ENCODE results near the gene DOCK6. TPM values are rescaled to one million over a fixed set of nuclear protein-coding genes. Genes with fewer than 3 reads are reported as not detected.

DOCK6 gene
- total RNA-seq, 1 experiment from 2014 or later = 57.9 TPM

GRCh38 chr19:11154683-11155047 lies 107.7 kb downstream of the DOCK6 start:
- H4K8ac ChIP-seq (replicated peaks; ENCODE audit: insufficient read length, low read depth, low read length) = no peak overlapping the region
- no peak overlapping the region for H2BK20ac ChIP-seq (ENCODE audit: low read depth, low read length, poor library complexity, severe bottlenecking)
- no peak overlapping the region for H2BK15ac ChIP-seq (ENCODE audit: low read depth, low read length)
- no peak overlapping the region for H3K56ac ChIP-seq (ENCODE audit: insufficient read length, low read depth, low read length)
- H4K91ac ChIP-seq (ENCODE audit: insufficient read length, low read depth, low read length) = no peak overlapping the region
- Mint-ChIP-seq H3K9me3 (no peaks in the 10 kb centered on the region), H3K36me3 (ENCODE audit: insufficient read depth in 1 of 3, low read depth in 3 of 3) (peaks cover 4 to 20% (median 15%) of the 10 kb centered on the region in 3 experiments; a peak in 6 of 7 replicates), H3K4me3 (peak overlapping the region; percentile 80 to 85), H3K4me1 (peaks cover 10 to 11% of the 10 kb centered on the region in 2 experiments), H3K27ac (peak overlapping the region in 2 of 3 experiments; percentile 12 to 55; a peak in 4 of 7 replicates), H3K27me3 (ENCODE audit: low read depth) (no peaks in the 10 kb centered on the region)
- H3K27ac ChIP-seq (ENCODE audit: insufficient read length, low read depth, low read length) = no peak overlapping the region
- H3T11ph ChIP-seq (ENCODE audit: low read length) = no peak overlapping the region
- H3K4ac ChIP-seq (ENCODE audit: low read depth, low read length) = no peak overlapping the region
- no peak for DNase-seq
- no peak for TF ChIP-seq CTCF (conservative IDR thresholded peaks at IDR 0.05)
- H4K20me1 ChIP-seq (ENCODE audit: control insufficient read depth, insufficient read depth, insufficient read length) = no peaks in the 10 kb centered on the region
- no peaks in the 10 kb centered on the region for H3K27me3 ChIP-seq (ENCODE audit: insufficient read depth, low read length)
- peaks cover 6% of the 10 kb centered on the region; the same call in 1 of the 2 replicates for H3K79me2 ChIP-seq (ENCODE audit: insufficient read depth, low read length)
- H4K5ac ChIP-seq (ENCODE audit: insufficient read length, low read depth, low read length) = no peak overlapping the region
- peak overlapping the region; percentile 71 for H3K4me2 ChIP-seq (ENCODE audit: insufficient read depth, insufficient read length, low read length)
- no peaks in the 10 kb centered on the region; the same call in 1 of the 2 replicates for H3K4me1 ChIP-seq (ENCODE audit: insufficient read depth, low read length)
- no CpG with 5 or more reads among the region's 6 CpGs for WGBS (ENCODE audit: extremely low coverage, insufficient read length, low lambda C conversion rate)
- no peak overlapping the region for H3K14ac ChIP-seq (ENCODE audit: insufficient read depth, low read length)
- H2AFZ ChIP-seq (ENCODE audit: low read length) = no peak overlapping the region
- H3K23me2 ChIP-seq (ENCODE audit: insufficient read length, low read depth, low read length, poor library complexity, severe bottlenecking) = peaks cover 3% of the 10 kb centered on the region
- H2BK120ac ChIP-seq (ENCODE audit: low read depth, low read length, poor library complexity, severe bottlenecking) = no peak overlapping the region
- H3K79me1 ChIP-seq (ENCODE audit: insufficient read depth, low read depth, low read length, poor library complexity, severe bottlenecking) = peaks cover 8% of the 10 kb centered on the region
- peak overlapping the region; percentile 87 for H3K9ac ChIP-seq (ENCODE audit: extremely low read depth, insufficient read length, low read length)
- H2BK12ac ChIP-seq (ENCODE audit: insufficient read length, low read depth, low read length) = no peak overlapping the region
- no peak overlapping the region for H3K23ac ChIP-seq (ENCODE audit: insufficient read length, low read depth, low read length)
- no peak overlapping the region for H2AK5ac ChIP-seq (ENCODE audit: insufficient read length, low read length)
- no peak overlapping the region for H2BK5ac ChIP-seq (ENCODE audit: insufficient read length, low read length)
- no peaks in the 10 kb centered on the region for H3K9me3 ChIP-seq (ENCODE audit: control insufficient read depth, low read depth, low read length)
- H3K18ac ChIP-seq (ENCODE audit: insufficient read length, low read depth, low read length) = no peak overlapping the region

Data from H9 (cell line).